Measurements from ENCODE around the gene MFSD6.

MFSD6 gene

GRCh38 chr2:190446193-190446592 lies 38.0 kb downstream of the MFSD6 start:
- H3K4me3 ChIP-seq (replicated peaks; ENCODE audit: low read depth, low read length) = no peak overlapping the region
- no peak for DNase-seq (ENCODE audit: low read depth)
- no peak for TF ChIP-seq CTCF (IDR thresholded peaks at IDR 0.05; ENCODE audit: low read length, missing control alignments)

GRCh38 chr2:190446750-190447516 lies 38.8 kb downstream of the MFSD6 start:
- no peak for TF ChIP-seq CTCF (IDR thresholded peaks at IDR 0.05; ENCODE audit: low read length, missing control alignments)
- no peak for DNase-seq (ENCODE audit: low read depth)
- H3K4me3 ChIP-seq (replicated peaks; ENCODE audit: low read depth, low read length) = no peak overlapping the region

GRCh38 chr2:190447766-190448165 lies 39.6 kb downstream of the MFSD6 start:
- DNase-seq (ENCODE audit: low read depth) = no peak
- TF ChIP-seq CTCF (IDR thresholded peaks at IDR 0.05; ENCODE audit: low read length, missing control alignments) = no peak
- H3K4me3 ChIP-seq (replicated peaks; ENCODE audit: low read depth, low read length) = no peak overlapping the region

GRCh38 chr2:190449925-190450324 lies 41.8 kb downstream of the MFSD6 start:
- DNase-seq (ENCODE audit: low read depth) = no peak
- H3K4me3 ChIP-seq (replicated peaks; ENCODE audit: low read depth, low read length) = no peak overlapping the region
- TF ChIP-seq CTCF (IDR thresholded peaks at IDR 0.05; ENCODE audit: low read length, missing control alignments) = no peak

- no peak overlapping the region for H3K4me3 ChIP-seq (replicated peaks; ENCODE audit: low read depth, low read length)
- no peak for DNase-seq (ENCODE audit: low read depth)
- TF ChIP-seq CTCF (IDR thresholded peaks at IDR 0.05; ENCODE audit: low read length, missing control alignments) = no peak
Observed at GRCh38 chr2:190450363-190450762, 42.2 kb downstream of the MFSD6 start.

- H3K4me3 ChIP-seq (replicated peaks; ENCODE audit: low read depth, low read length) = no peak overlapping the region
- TF ChIP-seq CTCF (IDR thresholded peaks at IDR 0.05; ENCODE audit: low read length, missing control alignments) = no peak
- peak; percentile 28 for DNase-seq (ENCODE audit: low read depth)
Observed at GRCh38 chr2:190451561-190452176, 43.5 kb downstream of the MFSD6 start.
